GM19193 (cell line): ENCODE measurements around the gene DEFB121.

Source experiments
- POLR2A ChIP-seq: IDR thresholded peaks from 4 replicates; pipeline ENCODE4 v1.6.1; 2011; ENCODE audit not compliant: insufficient read depth, insufficient read length; ENCODE audit errors: extremely low read depth

DEFB121 gene

GRCh38 chr20:31390490-31390889 is 15.5 kb downstream of the DEFB121 start, which contains the start of gene DEFB119:
DEFB119 (minus strand) TSS chr20:31390590; CDS start chr20:31390483, 107 bp downstream.
- no peak for TF ChIP-seq POLR2A

GRCh38 chr20:31374346-31374745 is 31.7 kb downstream of the DEFB121 start:
- no peak for TF ChIP-seq POLR2A

GRCh38 chr20:31368301-31368700 is 37.7 kb downstream of the DEFB121 start, which contains the start of gene DEFB118:
DEFB118 (plus strand) TSS chr20:31368601; CDS start chr20:31368651, 50 bp downstream.
- no peak for TF ChIP-seq POLR2A

GRCh38 chr20:31363295-31363694 is 42.7 kb downstream of the DEFB121 start:
- TF ChIP-seq POLR2A, result no peak

GRCh38 chr20:31355981-31356380 is 50.0 kb downstream of the DEFB121 start:
- no peak for TF ChIP-seq POLR2A
